NK-92 (cell line): ENCODE measurements around the gene HIVEP1.

ENCODE experiments used
- DNase-seq: peaks from one replicate; lab custom pipeline; 2025; ENCODE audit not compliant: unreplicated experiment; lab: John Stamatoyannopoulos, UW

Gene HIVEP1

DNA sequence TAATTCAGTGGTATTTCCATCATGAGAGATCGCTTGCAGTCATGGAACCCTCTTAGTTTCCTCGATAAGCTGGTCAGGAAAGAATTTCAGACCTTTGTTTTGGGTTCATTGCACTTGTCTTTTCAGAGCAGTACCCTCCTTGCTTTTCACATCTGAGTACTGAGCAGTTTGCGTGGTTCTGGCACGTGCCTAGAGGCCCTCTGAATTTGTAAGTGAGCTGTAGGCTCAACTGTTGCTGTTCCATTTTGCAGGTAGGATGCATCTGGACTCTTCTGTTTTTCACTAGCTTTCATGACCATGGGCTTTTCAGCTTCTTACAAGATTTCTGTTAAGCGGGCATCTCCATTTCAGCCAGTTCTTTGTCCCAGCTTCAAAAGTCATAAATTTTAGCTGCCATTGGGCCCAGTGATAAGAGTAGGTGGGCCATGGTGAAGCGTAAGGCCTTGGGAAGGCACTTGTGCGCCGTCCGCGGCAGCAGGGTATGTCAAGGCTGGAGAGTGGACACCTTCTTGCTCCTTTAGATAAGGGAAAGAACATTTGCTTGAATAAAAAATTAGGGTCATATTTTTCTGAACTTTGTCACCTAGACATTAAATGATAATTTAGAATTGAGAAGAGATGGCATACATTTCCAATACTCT lies 35.8 kb downstream of the HIVEP1 start:
- DNase-seq, result no peak

DNA sequence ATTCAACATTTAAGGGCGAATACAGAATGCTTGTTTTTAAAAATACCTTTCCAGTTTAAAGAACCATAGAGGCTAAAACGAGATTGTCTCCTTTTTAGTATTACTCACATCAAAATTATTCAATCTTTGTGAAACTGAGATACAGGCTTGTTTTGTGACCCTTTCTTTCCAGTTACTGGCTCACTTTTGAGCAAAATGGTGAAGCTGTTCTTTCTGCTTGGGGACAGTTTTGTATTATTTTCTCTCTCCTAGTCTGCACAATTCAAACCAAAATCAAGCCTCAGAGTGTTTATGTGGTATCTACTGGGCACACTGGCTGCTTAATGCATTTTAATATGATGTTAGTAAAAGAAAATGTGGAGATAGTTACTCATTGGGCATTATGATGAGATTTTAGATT lies 36.5 kb downstream of the HIVEP1 start:
- DNase-seq, result no peak

DNA sequence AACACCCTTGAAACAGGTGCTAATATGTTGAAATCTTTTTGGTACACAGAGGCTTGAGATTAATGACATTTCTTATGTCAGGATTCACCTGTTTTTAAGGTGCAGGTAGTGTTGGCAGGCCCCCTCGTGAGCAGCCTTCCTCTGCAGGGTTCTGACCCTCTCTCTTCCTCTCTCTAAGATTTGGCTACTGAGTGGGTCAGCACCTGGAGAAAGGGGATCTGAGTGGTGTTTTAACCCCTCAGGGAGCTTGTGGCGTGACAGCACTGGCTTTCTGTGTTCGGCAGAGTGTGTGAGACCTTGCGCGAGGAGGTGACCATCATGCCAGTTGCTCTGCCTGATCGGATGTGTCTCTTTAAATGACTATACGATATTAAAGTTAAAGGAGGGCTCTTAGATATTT lies 37.1 kb downstream of the HIVEP1 start:
- no peak for DNase-seq

DNA sequence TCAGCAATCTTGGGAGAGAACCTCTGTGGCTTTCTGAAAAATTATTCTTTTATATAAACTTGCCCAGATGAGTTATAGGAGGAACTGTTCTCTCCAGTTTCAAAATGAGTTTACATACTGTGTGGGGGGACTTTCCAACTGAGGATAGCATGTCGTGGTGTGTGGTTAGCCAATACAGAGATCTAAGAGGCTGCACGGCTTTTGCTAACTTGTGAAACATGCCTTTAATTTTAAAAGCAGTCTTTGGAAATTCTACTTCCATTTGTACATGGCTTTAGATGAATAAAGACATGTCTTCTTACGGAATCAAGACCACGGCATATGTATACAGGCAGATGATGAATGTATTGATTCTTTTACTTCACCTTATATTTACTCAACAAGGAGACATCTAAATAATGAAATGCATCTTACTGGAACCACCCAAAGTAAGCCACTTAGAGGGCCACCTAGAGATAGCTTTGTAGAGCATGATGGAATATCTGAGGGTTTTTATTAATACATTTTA lies 39.8 kb downstream of the HIVEP1 start:
- DNase-seq, result no peak

DNA sequence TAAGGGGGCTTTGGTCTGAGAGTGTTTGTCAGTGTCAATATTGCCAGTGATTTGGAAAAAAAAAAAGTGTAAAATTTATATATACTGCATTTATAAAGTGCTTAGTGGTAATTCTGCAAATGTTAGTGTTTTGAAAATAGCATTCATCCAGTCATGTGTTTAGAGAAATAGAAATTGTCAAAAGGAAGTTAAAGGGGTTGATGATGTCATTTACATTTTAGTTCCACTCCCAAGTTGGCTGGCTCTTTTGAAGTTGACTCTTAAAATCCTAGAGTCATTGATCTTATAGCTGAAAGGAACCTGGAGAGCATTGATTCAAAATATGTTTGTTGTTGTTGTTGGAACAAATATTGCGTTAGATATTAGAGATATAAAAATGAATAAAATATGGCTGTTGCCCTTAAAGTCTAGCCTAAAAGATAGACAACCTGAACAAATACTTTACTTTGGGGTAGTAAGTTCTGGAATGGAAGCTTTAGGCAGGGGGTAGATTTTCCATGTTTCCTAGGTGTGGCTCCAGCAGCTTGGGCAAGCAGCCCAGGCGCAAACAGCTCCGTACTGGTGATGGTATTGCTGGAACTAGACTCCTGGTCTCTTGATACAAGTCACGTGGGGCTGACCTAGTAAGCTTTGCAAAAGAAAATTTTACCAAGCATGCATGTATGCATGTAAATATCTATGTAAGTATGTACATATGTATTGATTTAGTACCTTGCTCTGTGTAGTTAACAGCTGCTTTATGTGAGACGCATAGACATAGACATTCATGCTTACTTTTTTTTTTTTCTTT lies 46.3 kb downstream of the HIVEP1 start:
- DNase-seq, result no peak

DNA sequence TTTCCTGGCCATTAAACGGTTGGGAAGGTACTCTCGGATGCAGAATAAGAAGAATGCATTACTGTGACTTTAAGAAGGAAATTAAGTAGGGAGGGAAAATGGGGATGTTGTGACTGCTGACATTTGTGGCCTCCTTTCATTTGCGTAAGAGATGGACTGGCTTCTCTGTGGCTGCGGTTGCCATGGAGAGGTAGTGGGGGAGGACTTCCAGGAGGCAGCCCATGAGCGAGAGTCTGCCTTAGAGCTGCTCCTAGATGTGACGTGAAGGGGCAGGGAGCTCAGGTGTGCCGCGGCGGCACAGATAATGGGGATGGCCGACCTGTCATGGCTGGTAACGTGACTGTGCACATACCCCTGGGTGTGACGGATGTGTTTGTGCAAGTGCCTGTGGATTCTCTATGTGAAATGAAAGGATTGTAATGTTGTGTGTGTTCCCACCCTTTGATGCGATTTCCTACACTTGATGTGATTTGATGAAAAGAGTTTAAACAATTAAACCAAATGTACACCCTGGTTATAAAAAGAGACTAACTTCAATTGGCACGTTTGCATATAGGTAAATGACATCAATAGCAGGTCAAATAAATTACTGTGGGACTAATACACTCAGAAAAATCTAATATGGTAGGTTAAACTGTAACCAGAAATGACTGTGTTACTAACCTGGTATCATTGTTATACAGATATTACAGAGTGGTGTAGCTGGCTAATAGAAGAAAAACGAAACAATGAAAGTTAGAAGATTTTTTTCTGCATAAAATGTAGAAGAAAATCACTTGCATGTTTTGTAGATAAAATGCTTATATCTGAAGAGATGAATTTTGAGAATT lies 48.9 kb downstream of the HIVEP1 start:
- DNase-seq, result no peak

DNA sequence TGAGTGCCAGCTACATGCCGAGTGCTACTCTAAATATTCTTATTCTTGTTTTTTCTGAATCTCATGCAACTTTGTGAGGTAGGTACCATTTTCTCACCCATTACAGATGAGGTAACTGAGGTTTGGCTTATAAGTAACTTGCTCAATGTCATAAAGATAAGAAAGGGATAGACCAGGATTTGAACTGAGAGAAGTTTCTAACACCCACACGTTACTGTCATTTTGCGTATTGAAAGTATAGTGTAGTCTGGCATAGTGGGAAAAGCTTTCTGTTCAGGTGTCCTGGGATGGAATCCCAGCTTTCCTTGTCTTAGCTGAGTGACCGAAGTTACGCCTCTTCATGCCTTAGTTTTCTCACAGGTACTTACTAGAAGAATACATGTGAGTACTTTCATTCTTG lies 50.5 kb downstream of the HIVEP1 start:
- DNase-seq, result no peak

DNA sequence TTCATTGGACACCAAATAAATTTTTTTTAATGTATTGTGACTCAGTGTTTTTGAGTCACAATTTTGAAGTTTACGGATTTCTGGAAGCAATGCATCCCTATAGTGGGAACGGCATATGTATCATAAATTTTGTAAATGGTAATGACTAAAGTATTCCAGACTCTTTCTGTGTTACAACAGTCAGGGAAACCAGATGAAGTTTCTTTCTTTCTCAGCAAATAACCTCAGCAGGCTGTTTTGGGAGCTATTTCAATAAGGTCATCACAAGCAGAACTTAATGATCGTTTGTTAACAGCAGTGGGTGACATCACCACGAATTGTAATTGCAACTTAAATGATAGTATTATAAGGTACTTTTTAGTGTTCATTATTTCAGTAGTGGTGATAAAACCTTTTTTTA lies 52.0 kb downstream of the HIVEP1 start:
- DNase-seq, result no peak

DNA sequence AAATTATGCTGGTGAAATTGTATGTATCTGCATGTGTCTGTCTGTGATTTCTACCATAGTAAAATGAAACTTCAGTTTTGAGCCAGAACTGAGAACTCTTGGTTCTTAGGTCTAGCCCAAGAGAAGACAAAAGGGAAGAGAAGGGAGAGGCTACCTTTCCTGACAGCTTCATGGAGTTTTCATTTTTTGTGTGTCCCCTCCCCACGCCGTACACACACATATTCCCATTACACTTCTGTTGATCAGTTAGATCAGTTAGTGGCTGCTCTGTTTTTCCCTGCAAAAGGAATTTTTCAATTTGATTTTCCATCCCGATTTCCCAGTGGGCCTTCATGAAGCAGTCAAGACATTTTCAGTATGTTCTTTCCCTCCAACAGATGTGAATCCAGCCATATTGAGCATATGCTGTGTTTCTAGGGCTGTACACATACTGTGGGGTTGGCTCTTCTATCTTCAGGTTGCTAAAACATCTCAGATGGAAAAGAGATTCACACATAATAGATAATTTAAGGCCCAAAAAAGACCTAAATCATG lies 52.5 kb downstream of the HIVEP1 start:
- no peak for DNase-seq

DNA sequence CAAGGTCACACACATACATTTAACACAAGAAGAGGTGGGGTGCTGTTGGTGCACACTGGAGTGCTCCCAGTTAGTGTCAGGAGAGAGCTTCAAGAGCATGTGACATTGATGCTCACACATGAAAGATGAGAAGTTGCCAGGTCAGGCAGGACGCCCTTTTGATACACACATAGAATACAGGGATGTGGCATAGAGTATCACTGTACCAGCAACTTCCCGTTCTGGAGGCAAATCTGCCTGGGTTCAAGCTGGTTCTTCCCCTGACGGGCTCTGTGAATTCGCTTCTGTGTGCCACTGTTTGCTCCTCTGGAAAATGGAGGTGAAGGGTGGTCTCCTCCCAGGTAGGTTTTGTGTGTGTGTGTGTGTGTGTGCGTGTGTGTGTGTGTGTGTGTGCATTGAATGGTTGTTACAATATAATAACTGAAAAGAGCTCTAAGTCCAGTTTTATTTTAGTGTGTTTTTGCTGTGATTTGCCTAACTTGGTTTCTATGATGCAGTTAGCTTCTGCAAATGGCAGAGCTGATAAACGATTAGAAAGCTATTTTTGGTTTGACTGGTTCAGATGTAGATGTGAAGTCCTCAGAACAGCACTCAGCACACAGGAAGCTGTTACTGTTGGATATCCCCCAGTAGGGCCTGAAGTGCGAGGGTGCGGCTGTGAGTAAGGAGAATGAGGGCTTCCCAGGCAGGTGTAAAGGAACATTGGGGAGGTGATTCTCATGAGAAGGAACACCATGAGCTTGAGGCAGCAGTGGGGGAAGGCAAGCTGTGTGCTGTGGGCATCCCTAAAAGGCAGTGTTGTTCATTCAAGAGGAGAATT lies 53.4 kb downstream of the HIVEP1 start:
- no peak for DNase-seq

DNA sequence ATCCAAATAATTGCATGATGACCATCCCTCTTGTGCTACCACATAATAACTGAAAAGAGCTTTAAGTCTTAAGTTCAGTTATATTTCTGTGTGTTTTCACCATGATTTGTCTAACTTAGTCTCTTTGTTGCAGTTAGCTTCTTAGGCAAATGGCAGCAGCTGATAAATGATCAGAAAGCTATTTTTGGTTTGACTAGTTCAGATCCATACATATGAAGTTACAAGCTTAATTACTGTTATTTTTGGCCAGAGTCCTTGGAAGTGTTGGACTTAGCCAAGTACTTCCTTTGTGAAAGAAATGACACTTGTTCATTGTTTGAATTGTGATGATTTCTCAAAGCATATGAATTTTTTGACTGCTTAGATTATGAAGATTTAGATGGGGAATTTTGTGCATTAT lies 54.2 kb downstream of the HIVEP1 start:
- no peak for DNase-seq

DNA sequence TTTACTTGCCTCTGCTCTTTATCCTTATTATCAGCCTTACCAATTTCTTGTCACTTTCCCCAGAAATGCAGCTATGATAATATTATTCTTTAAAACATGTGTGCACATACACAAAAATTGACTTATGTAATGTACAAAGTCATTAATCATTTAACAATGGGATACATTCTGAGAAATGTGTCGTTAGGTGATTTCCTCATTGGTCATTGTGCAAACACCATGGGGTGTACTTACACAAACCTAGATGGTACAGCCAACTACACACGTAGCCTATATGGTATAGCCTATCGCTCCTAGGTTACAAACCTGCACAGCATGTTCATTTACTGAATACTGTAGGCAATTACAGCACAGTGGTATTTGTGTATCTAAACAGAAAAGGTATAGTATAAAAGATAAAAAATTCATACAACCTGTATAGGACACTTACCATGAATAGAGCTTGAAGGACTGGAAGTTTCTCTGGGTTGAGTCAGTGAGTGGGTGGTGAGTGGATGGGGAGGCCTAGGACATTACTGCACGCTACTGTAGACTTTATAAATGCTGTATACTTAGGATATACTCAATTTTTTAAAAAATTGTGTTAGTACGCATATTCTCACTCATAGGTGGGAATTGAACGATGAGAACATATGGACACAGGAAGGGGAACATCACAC lies 56.9 kb downstream of the HIVEP1 start:
- DNase-seq, result no peak

DNA sequence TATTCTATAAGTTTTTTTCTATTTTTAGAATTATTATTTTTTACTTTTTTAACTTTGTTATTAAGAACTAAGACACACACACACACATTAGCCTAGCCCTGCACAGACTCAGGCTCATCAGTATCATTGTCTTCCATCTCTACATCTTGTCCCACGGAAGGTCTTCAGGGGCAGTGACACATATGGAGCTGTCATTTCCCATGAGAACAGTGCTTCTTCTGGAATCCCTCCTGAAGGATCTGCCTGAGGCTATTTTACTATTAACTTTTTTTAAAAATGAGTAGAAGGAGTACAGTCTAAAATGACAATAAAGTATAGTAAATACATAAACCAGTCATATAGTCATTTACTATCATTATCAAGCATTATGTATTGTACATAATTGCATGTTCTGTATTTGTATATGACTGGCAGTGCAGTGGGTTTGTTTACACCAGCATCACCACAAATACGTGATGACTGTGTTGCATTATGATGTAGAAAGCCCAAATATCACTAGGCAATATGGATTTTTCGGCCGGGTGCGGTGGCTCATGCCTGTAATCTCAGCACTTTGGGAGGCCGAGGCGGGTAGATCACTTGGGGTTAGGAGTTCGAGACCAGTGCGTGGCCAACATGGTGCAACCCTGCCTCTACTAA lies 57.9 kb downstream of the HIVEP1 start:
- no peak for DNase-seq

DNA sequence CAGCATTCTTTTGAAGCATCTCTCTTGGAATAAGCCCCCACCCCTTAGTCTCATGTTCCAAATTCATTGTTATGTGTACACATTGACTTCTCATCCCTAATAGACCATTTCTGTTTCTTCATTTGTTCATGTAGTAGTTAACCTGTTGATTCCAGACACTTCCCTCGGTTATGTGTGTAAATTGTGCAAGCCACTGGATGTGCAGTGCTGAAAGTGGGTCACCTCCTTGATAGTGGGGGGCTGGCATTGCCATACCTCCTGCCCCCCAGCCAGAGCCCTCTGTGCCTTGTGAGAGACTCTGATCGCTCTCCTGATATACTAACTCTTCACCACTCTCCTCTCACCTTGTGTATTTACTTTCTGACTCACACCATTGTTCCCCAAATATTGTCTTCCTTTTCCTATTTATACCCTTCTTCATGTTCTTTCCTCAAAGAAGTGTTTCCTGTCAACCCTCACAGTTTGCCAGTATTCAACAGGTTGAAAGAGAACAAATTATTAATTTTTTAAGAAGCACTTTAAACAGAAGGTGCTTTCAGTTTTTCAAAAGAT lies 59.0 kb downstream of the HIVEP1 start:
- DNase-seq, result no peak

DNA sequence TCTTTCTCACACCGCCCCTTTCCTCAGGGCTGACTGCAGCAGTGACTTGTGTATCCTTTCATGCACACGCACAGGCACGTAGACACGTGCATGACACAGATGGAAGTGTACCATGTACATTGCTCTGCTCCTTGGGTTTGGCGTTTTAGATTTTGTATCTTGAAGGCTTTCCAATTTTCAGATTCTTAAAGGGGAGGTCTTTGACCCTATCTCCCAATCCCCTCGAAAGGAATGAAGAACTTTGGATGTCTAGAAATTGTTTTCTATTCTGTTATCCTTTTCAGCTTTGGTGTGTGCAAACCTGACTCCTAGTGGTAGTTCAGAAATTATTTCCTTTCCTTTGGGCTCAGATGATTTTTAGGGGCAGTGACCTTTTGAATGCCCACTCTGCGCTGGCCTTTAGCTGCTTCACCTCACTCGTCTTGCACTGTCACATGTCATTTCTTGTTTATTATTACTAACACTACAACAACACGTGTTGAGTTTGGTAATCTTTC lies 63.0 kb downstream of the HIVEP1 start:
- no peak for DNase-seq

DNA sequence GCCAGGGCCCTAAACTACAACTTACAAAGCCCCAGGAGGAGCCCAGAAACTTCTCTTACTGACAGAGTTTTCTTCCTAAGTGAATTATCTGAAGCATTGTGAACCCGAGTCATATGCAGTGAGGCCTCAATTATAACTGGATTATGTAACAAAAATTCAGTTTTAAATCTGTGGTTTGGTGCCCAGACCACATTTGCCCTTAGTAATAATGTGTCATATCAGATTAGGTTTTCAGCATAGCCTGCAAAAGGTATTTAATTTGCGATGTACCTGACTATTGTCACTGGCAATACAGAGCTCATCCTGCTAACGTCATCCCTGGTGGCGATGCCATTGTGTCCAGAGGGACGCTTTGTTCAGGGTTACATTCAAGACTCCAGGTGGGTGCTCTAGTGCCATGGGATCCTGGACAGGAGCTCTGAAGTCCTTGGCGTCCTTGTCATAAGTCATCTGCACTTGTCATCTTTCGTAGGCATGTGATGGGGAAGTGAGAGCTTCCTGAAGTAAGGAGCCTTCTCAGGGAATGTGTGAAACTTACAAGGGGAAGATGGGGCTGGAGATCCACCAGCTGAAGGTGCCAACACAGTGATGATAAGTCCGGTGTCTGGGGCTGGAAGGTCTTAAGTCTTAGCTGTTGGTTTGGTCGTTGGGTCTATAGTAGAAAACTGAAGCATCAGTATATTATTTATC lies 65.1 kb downstream of the HIVEP1 start:
- no peak for DNase-seq

DNA sequence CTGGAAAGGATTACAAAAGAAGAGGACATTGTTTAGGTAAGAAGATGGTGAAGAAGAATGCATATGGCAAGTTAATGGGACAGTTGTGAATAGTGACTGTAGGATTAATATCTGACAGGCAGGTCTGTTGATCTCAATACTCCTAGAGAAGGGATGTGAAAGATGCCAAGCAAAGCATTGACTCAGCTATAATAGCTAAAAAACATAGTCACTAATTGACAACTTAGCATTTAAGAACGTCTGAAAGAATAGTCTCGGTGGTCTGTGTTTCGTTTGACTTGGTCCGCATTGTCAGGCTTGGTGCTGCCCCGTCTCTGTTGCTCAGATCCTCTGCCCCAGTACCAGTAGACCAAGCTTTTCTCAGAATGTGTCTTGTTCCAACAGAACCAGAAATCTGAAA lies 65.9 kb downstream of the HIVEP1 start:
- DNase-seq, result no peak

DNA sequence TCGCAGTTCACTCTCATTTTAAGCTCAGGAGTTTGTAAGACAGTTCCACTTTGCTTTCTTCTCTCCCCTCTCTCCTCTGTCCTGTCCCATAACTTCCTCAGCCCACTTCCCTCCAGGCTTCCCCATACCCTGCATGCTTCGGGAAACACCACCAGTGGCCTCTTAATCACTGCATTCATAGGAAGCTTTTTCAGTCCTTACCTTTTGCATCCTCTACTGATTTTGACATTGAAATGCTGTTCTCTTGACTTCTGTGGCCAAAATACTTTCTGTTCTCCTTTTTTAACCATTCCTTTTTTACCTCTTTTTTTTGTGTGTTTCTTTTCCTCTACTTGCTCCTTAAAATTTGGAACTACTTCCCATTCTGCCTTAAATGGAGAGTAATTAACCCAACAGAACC lies 69.7 kb downstream of the HIVEP1 start:
- no peak for DNase-seq

DNA sequence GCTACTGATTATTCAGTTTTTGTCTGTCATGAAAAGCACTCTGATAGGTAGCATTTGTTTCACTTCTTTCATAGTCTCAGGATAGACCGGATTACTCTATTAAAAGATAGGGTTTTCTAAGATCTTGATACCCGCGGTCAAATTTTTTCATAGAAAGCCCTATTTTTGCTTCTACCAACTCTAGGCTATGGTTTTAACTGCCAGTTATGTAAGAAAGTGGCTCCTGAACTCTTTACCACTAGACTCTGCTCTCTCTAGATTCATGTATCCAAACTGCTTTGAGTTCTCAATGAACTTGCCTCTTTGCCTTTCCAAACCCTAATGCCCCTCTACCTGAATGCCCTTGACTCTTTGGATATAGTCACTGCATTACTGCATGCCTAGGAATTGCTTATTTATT lies 70.3 kb downstream of the HIVEP1 start:
- no peak for DNase-seq
